ENCODE measurements around the gene UBXN6. TPM values are rescaled to one million over a fixed set of nuclear protein-coding genes. Genes with fewer than 3 reads are reported as not detected.

UBXN6 gene
- total RNA-seq, 1 donor from 2014 or later, result 560 TPM

DNA sequence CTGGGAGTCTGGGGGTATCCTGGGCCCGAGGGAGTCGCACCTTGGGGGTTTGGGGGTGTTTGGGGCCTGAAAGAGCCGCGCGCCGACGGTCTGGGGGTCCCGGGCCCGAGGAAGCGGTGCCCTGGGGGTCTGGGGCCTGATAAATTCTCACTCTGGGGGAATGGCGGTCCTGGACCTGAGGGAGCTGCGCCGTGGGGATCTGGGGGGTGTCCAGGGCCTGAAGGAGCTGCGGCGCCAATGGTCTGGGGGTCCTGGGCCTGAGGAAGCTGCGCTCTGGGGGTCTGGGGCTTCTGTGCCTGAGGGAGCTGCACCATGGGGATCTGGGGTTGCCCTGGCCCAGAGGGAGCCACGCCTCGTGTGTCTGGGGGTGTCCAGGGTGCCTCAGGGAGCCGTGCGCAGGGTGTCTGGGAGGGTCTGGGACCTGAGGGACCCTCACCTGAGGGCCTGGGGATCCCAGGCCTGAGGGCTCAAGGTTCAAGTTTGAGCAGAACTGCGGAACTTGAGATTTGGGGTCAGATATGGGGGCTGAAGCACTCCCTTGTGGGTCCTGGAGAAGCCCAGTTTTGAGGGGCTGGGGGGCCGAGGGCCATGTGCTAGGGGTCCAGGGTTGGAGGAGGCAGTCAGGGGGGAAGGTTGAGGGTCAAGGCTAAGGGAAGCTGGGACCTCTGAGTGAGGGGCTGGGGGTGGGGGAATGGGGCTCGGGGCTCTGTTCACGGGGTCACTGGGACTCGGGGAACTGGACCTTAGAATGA, 15.6 kb upstream of the UBXN6 start:
- Histone ChIP-seq H3K27ac (no peak overlapping the region), H3K27me3 (no peaks in the 10 kb centered on the region), H3K9me3 (no peaks in the 10 kb centered on the region), H3K4me3 (peak overlapping the region; percentile 94 to 100), H3K36me3 (peaks cover 20 to 23% of the 10 kb centered on the region in 2 donors), H3K4me1 (peaks cover 7 to 28% of the 10 kb centered on the region in 2 donors)
- DNase-seq (ENCODE audit: low spot score in 2 of 2), result no peak
- TF ChIP-seq, protein P1, sequence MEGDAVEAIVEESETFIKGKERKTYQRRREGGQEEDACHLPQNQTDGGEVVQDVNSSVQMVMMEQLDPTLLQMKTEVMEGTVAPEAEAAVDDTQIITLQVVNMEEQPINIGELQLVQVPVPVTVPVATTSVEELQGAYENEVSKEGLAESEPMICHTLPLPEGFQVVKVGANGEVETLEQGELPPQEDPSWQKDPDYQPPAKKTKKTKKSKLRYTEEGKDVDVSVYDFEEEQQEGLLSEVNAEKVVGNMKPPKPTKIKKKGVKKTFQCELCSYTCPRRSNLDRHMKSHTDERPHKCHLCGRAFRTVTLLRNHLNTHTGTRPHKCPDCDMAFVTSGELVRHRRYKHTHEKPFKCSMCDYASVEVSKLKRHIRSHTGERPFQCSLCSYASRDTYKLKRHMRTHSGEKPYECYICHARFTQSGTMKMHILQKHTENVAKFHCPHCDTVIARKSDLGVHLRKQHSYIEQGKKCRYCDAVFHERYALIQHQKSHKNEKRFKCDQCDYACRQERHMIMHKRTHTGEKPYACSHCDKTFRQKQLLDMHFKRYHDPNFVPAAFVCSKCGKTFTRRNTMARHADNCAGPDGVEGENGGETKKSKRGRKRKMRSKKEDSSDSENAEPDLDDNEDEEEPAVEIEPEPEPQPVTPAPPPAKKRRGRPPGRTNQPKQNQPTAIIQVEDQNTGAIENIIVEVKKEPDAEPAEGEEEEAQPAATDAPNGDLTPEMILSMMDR (IDR thresholded peaks at IDR 0.05), result no peak
- intact Hi-C loops (cut with DNase I), result loop anchor here (5.0 kb wide), 2 partner anchors 71 to 226 kb away; partner anchors contain the start of genes CHAF1A, SH3GL1 and YJU2

DNA sequence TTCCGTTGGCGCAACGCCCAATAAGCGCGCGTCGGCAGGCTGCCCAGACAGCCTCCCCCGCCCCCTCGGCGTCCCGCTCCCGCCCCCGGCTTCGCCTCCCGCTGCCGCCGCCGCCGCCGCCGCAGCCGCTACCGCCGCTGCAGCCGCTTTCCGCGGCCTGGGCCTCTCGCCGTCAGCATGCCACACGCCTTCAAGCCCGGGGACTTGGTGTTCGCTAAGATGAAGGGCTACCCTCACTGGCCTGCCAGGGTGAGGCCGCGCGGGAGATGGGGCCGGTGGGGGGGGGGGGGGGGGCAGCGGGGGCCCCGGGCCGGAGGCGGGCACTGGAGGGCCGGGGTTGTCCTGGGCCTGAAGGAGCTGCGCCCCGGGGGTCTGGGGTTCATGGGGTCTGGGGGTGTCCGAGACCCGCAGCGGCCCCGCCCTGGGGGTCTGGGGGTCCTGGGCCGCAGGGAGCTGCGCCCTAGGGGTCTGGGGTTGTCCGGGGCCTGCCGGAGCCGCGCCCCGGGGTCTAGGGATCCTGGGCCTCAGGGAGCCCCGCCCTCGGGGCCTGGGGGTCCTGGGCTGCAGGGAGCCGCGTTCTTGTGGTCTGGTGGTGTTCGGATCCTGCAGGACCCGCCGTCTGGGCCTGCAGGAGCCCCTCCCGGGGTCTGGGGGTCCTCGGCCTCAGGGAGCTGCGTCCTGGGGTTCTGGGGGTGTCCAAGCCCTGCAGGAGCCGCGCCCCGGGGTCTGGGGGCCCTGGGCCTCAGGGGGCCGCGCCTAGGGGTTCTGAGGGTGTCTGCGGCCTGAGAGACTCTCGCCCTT, 14.8 kb upstream of the UBXN6 start, which contains the start of gene HDGFL2:
TSS of gene HDGFL2 (plus strand) at position 124 of the 801 bp plus-strand sequence. CDS start at position 178, 54 bp downstream.
- Histone ChIP-seq H3K4me1 (peaks cover 7 to 28% of the 10 kb centered on the region in 2 donors), H3K27ac (peak within 1 kb of the TSS; percentile 70 to 81), H3K4me3 (peak within 1 kb of the TSS; percentile 94 to 100), H3K27me3 (no peaks in the 10 kb centered on the region), H3K9me3 (no peaks in the 10 kb centered on the region), H3K36me3 (peaks cover 17 to 18% of the 10 kb centered on the region in 2 donors)
- intact Hi-C loops (cut with DNase I), result loop anchor here (1.0 to 5.0 kb wide), 3 partner anchors 15 to 225 kb away; partner anchors contain the start of genes CHAF1A, SH3GL1, UBXN6 and YJU2
- TF ChIP-seq, protein P1 (IDR thresholded peaks at IDR 0.05), result no peak
- no peak for DNase-seq (ENCODE audit: low spot score in 2 of 2)

DNA sequence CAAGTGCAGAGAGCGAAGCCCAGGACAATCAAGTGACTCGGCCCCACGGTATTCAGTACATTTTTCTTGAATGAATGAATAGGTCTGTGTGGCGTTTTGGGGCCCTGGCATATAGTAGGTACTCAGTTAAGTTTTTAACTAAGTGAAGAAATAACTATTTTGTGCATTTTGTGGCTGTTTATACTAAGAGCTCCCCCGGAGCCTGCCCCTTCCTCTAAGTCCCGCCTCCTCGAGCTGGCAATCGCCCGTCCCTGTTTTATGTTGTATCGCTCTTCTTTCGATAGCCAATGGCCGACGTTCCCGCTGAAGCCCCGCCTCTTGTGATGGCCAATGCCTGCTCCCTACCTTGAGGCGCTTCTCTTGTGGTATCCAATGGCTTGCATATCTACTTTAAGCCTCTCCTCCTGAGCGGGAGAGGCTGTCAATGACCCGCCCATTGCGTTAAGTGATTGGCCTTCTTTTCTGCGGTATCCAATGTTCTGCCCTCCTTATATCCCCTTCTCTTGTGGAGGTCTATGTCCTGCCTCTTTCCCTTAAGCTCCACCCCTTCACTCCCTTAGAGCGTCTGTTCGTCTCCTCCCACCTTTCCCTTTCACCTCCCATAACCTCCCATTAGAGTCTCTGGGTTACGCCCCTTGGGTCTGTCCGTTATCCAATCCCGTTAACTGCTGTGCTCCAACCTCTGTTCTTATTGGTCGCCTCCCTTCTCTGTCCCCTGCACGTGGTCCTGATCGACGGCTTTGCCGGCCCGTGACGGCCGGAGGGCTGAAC, 14.0 kb upstream of the UBXN6 start:
- H3K4me3 ChIP-seq, result peak overlapping the region; percentile 94 to 100

DNA sequence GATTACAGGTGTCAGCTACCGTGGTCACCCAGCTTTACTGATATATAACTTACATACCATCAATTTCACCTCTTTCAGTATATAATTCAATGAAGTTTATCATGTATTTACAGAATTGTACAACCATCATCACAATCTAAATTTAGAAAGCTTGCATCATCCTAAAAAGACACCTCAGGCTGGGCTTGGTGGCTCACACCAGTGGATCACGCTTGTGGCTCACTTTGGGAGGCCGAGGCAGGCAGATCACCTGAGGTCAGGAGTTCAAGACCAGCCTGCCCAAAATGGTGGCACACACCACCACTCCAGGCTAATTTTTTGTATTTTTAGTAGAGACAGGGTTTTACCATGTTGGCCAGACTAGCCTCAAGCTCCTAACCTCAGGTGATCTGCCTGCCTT, 10.2 kb upstream of the UBXN6 start:
- intact Hi-C loops (cut with DNase I), result no loop called here
- TF ChIP-seq, protein P1 (IDR thresholded peaks at IDR 0.05), result no peak
- DNase-seq (ENCODE audit: low spot score in 2 of 2), result no peak
- Histone ChIP-seq H3K27me3 (no peaks in the 10 kb centered on the region), H3K4me1 (peaks cover 0 to 8% of the 10 kb centered on the region in 2 donors), H3K36me3 (no peaks in the 10 kb centered on the region), H3K27ac (no peak overlapping the region), H3K9me3 (no peaks in the 10 kb centered on the region), H3K4me3 (no peak overlapping the region)

More for the DNA sequence above, 14.0 kb upstream of the UBXN6 start:
- H3K27ac ChIP-seq, result peak overlapping the region; percentile 58 to 81
- no peaks in the 10 kb centered on the region for H3K9me3 ChIP-seq
- H3K36me3 ChIP-seq, result peaks cover 9 to 11% of the 10 kb centered on the region in 2 donors
- intact Hi-C loops (cut with DNase I), result loop anchor here (1.0 to 5.0 kb wide), 4 partner anchors 14 to 224 kb away; partner anchors contain the start of genes CHAF1A, MPND, SH3GL1 and UBXN6
- no peaks in the 10 kb centered on the region for H3K27me3 ChIP-seq
- peaks cover 7 to 28% of the 10 kb centered on the region in 2 donors for H3K4me1 ChIP-seq
- DNase-seq (ENCODE audit: low spot score in 2 of 2), result peak; percentile 99 to 100
- TF ChIP-seq, protein P1 (IDR thresholded peaks at IDR 0.05), result no peak

Data from ascending aorta (tissue), 2 donors.